Fibroblast of skin of back (primary cell): ENCODE measurements around the gene ANKRD55.
"Not testable (repeated sequence)": the region's sequence is repeated elsewhere in the genome, so short reads cannot be mapped to it uniquely, and the experiment has no call there.

ENCODE experiments used
- DNase-seq: peaks from one replicate; pipeline ENCODE4 v3.0.0-alpha.2; 2013

Gene ANKRD55

GRCh38 chr5:56166671-56167385, 66.3 kb downstream of the ANKRD55 start:
- DNase-seq: peak; percentile 64

GRCh38 chr5:56164376-56164775, 68.8 kb downstream of the ANKRD55 start:
- no peak for DNase-seq

GRCh38 chr5:56161927-56162326, 71.2 kb downstream of the ANKRD55 start:
- DNase-seq: no peak

- DNase-seq: no peak
Observed at GRCh38 chr5:56161439-56161823, 71.7 kb downstream of the ANKRD55 start.

- DNase-seq: no peak
Observed at GRCh38 chr5:56160723-56161438, 72.2 kb downstream of the ANKRD55 start.

- no peak for DNase-seq
Observed at GRCh38 chr5:56159521-56159947, 73.6 kb downstream of the ANKRD55 start.

- no peak for DNase-seq
Observed at GRCh38 chr5:56158331-56158960, 74.7 kb downstream of the ANKRD55 start.

- DNase-seq: not testable (repeated sequence)
Observed at GRCh38 chr5:56157191-56157621, 75.9 kb downstream of the ANKRD55 start.

GRCh38 chr5:56156585-56157190, 76.4 kb downstream of the ANKRD55 start:
- not testable (repeated sequence) for DNase-seq

- DNase-seq: no peak
Observed at GRCh38 chr5:56155992-56156584, 77.0 kb downstream of the ANKRD55 start.

GRCh38 chr5:56154732-56155484, 78.2 kb downstream of the ANKRD55 start:
- DNase-seq: no peak

- no peak for DNase-seq
Observed at GRCh38 chr5:56152437-56152836, 80.7 kb downstream of the ANKRD55 start.

- DNase-seq: not testable (repeated sequence)
Observed at GRCh38 chr5:56150756-56151155, 82.4 kb downstream of the ANKRD55 start.

GRCh38 chr5:56148453-56148971, 84.6 kb downstream of the ANKRD55 start:
- DNase-seq: no peak

GRCh38 chr5:56147659-56148230, 85.4 kb downstream of the ANKRD55 start:
- no peak for DNase-seq

GRCh38 chr5:56147106-56147505, 86.0 kb downstream of the ANKRD55 start:
- DNase-seq: no peak

- no peak for DNase-seq
Observed at GRCh38 chr5:56146674-56147073, 86.5 kb downstream of the ANKRD55 start.

GRCh38 chr5:56145511-56145910, 87.6 kb downstream of the ANKRD55 start:
- peak; percentile 24 for DNase-seq

GRCh38 chr5:56145106-56145505, 88.0 kb downstream of the ANKRD55 start:
- no peak for DNase-seq

GRCh38 chr5:56144211-56144610, 88.9 kb downstream of the ANKRD55 start:
- no peak for DNase-seq

GRCh38 chr5:56143373-56143714, 89.8 kb downstream of the ANKRD55 start:
- DNase-seq: no peak
